Chondrocyte (in vitro differentiated cells): ENCODE measurements around the gene NSUN6. TPM values are rescaled to one million over a fixed set of nuclear protein-coding genes. Genes with fewer than 3 reads are reported as not detected.
"Not testable (repeated sequence)": the region's sequence is repeated elsewhere in the genome, so short reads cannot be mapped to it uniquely, and the experiment has no call there.

ENCODE experiments used
- DNase-seq: peaks from one replicate; pipeline ENCODE4 v3.0.0; 2021; ENCODE audit warnings: mixed read lengths, low spot score
- H3K27ac Mint-ChIP-seq: one replicate; pipeline ENCODE4 v1.8.0; 2021; ENCODE audit warnings: mild to moderate bottlenecking, moderate library complexity, mixed read lengths; ENCODE audit not compliant: unreplicated experiment
- H3K27me3 Mint-ChIP-seq: 2 replicates; pipeline ENCODE4 v1.8.0; 2021; ENCODE audit warnings: low read depth, mixed read lengths
- H3K36me3 Mint-ChIP-seq: 2 replicates; pipeline ENCODE4 v1.8.0; 2021; ENCODE audit warnings: low read depth, mixed read lengths
- H3K4me1 Mint-ChIP-seq: 2 replicates; pipeline ENCODE4 v1.8.0; 2021; ENCODE audit warnings: low read depth, mild to moderate bottlenecking, mixed read lengths
- H3K4me3 Mint-ChIP-seq: one replicate; pipeline ENCODE4 v1.8.0; 2021; ENCODE audit warnings: mild to moderate bottlenecking, moderate library complexity, mixed read lengths; ENCODE audit not compliant: unreplicated experiment
- H3K9me3 Mint-ChIP-seq: 2 replicates; pipeline ENCODE4 v1.8.0; 2021; ENCODE audit warnings: low read depth, mixed read lengths
- CTCF ChIP-seq: fragments of 200-600 bp; sonication (generic); IDR thresholded peaks from 2 replicates; pipeline ENCODE4 v1.5.0; 2021; ENCODE audit warnings: antibody characterized with exemption, mild to moderate bottlenecking, moderate library complexity
- total RNA-seq: library from RNA; stranded (reverse); gene quantifications from 3 replicates; pipeline ENCODE4 v1.2.1, GENCODE V29; 2021

NSUN6 gene
- total RNA-seq, 1 donor from 2014 or later: 3.3 TPM

- no peak for TF ChIP-seq CTCF
- Mint-ChIP-seq H3K9me3 (no peaks in the 10 kb centered on the region), H3K4me3 (no peak overlapping the region), H3K27me3 (no peaks in the 10 kb centered on the region), H3K4me1 (peaks cover 5% of the 10 kb centered on the region), H3K36me3 (peaks cover 2% of the 10 kb centered on the region), H3K27ac (no peak overlapping the region)
- no peak for DNase-seq
Measured at GRCh38 chr10:18635995-18636394, 15.4 kb downstream of the NSUN6 start.

- H3K27ac Mint-ChIP-seq, H3K9me3 Mint-ChIP-seq, H3K27me3 Mint-ChIP-seq, H3K4me3 Mint-ChIP-seq, H3K36me3 Mint-ChIP-seq, DNase-seq, H3K4me1 Mint-ChIP-seq: not testable (repeated sequence)
Measured at GRCh38 chr10:18632500-18632899, 18.9 kb downstream of the NSUN6 start.

GRCh38 chr10:18627452-18628018 is 23.9 kb downstream of the NSUN6 start:
- peak overlapping the region; percentile 74 for H3K27ac Mint-ChIP-seq
- DNase-seq, H3K27me3 Mint-ChIP-seq: not testable (repeated sequence)

GRCh38 chr10:18625886-18626285 is 25.5 kb downstream of the NSUN6 start:
- H3K36me3 Mint-ChIP-seq: peaks cover 2% of the 10 kb centered on the region
- DNase-seq: no peak
- no peaks in the 10 kb centered on the region for H3K27me3 Mint-ChIP-seq
- H3K27ac Mint-ChIP-seq: no peak overlapping the region
- H3K4me3 Mint-ChIP-seq: no peak overlapping the region
- H3K4me1 Mint-ChIP-seq: peaks cover 14% of the 10 kb centered on the region
- no peak for TF ChIP-seq CTCF
- H3K9me3 Mint-ChIP-seq: peaks cover 4% of the 10 kb centered on the region

More at GRCh38 chr10:18627452-18628018, 23.9 kb downstream of the NSUN6 start:
- TF ChIP-seq CTCF: peak; percentile 23
- not testable (repeated sequence) for H3K36me3 Mint-ChIP-seq, H3K9me3 Mint-ChIP-seq
- H3K4me1 Mint-ChIP-seq: peaks cover 14% of the 10 kb centered on the region
- peak overlapping the region; percentile 84 for H3K4me3 Mint-ChIP-seq

GRCh38 chr10:18623671-18624070 is 27.7 kb downstream of the NSUN6 start:
- H3K36me3 Mint-ChIP-seq, H3K27me3 Mint-ChIP-seq, H3K27ac Mint-ChIP-seq, DNase-seq, H3K4me3 Mint-ChIP-seq, H3K9me3 Mint-ChIP-seq: not testable (repeated sequence)
- peaks cover 22% of the 10 kb centered on the region for H3K4me1 Mint-ChIP-seq

- no peak for TF ChIP-seq CTCF
- Mint-ChIP-seq H3K27me3 (no peaks in the 10 kb centered on the region), H3K36me3 (no peaks in the 10 kb centered on the region), H3K4me3 (no peak overlapping the region), H3K9me3 (no peaks in the 10 kb centered on the region), H3K27ac (no peak overlapping the region), H3K4me1 (peaks cover 9% of the 10 kb centered on the region)
- DNase-seq: no peak
Measured at GRCh38 chr10:18620856-18621255, 30.5 kb downstream of the NSUN6 start.
